HG03066 (cell line): ENCODE results near the gene YAP1.
"Not testable (repeated sequence)": the region's sequence is repeated elsewhere in the genome, so short reads cannot be mapped to it uniquely, and the experiment has no call there.

Source experiments
- ATAC-seq: cut with Tn5 transposase; IDR thresholded peaks from one replicate; pipeline ENCODE4 v1.9.1; 2021; ENCODE audit warnings: low read depth; ENCODE audit not compliant: unreplicated experiment

YAP1 gene

DNA sequence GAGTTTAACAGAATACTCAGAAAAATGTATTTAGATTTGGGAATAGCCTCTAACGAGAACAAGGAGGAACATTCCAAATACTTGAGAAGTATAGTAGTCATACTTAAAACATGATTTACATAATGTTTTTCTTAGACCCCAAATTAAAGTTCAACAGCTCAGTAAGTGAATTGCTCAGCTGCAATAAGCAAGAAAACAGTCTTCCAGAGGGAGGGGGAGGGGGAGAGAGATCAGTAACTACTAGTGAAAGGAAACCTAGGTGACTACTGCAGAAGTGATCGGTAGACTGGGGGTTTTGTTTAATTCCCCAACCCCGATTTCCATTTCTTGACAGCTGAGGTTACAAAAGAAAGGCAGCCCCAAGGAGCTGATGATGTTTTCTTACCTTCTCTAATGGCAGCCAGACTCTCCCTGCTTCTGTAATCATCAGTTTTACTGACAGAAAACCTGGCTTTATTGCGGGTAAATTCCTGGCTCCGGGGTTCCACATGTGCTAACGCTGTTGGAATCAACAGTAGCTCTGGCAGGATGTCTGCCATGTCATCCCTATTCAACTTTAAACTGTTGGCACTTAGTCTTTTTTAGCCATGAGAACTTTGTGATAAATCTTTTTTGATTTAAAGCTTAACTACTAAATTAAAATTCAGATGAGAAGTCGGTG, 124.7 kb downstream of the YAP1 start:
- no peak for ATAC-seq

DNA sequence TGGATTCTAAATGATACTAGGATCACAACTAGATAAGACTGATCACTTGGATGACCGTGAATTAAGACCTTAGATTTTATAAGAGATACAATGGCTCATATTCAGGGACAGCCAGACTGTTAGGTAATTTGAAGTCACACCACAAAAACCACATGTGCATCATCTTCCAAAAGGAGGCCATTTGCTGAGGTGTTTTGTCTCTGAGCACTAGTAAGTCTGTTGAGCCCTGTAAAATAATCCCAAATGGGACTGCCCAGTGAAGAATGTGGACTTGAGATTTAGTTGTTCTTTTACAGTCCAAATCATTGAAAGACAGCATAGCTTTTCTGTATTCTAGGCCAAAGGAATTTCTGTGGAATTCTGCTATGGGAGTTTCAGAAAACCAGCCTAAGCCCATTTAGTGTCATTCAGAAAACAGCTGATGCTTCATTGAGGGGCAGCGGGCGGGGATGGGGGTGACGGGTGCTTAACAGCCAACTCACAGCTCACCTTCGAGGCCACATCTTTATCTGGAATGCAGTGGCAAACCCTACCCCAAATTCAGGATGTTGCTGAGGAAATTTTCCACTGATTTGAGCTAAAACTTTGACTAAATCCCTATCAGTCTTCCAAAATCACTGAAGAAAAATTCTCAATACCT, 127.0 kb downstream of the YAP1 start:
- no peak for ATAC-seq

- ATAC-seq: no peak
Observed at GRCh38 chr11:102238391-102238821, 128.2 kb downstream of the YAP1 start.

GRCh38 chr11:102239448-102239847, 129.2 kb downstream of the YAP1 start:
- ATAC-seq: no peak

DNA sequence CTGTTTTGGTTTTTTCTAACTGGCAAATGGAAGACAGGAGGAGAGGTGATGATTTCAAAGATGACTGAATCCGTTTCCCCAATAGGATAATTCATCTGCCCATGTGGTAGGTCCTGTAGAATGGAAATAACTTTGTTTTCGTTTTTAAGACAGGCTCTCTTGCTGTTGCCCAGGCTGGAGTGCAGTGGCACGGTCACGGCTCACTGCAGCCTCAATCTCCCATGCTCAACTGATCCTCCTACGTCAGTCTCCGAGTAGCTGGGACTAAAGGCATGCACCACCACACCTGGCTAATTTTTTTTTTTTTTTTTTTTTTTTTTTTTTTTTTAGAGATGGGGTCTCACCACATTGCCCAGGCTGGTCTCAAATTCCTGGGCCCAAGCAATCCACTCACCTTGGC, 129.7 kb downstream of the YAP1 start:
- ATAC-seq: no peak

DNA sequence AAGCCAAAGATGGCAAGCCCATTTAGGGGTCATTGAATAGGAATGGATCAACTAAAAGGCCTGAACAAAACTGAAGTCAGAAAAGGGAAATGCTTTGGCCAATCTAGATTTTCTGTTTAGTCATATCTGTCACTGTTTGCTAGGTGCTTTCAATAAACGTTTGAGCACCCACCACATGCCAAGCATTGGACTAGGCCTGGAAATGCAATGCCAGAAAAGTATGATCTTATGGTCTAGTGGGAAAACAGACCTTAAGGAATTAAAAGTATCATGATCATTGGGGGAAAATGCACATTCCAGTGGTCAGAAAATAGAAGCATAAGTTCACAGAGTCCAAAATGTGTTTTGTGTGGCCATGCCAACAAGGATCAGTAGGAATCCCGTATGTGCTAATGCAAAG, 130.3 kb downstream of the YAP1 start:
- ATAC-seq: no peak

DNA sequence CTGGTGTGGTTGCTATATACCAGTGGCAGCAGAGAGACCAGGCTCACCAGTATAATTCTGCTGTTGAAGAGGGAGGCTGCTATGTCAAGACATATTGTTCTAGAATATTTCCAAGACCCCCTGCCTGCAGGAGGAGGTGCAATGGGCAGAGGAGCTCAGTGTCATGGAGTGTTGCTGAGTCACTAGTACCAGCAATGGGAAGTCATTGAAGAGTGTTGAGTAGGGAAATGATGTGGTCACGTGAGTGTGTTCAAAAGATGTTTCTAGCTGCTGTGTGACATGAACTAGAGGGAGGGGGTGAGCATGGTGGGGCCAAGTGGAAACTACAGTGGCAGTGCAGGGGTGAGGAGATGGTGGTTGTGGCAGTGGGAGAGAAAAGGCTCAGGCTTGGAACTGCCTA, 130.8 kb downstream of the YAP1 start:
- no peak for ATAC-seq

DNA sequence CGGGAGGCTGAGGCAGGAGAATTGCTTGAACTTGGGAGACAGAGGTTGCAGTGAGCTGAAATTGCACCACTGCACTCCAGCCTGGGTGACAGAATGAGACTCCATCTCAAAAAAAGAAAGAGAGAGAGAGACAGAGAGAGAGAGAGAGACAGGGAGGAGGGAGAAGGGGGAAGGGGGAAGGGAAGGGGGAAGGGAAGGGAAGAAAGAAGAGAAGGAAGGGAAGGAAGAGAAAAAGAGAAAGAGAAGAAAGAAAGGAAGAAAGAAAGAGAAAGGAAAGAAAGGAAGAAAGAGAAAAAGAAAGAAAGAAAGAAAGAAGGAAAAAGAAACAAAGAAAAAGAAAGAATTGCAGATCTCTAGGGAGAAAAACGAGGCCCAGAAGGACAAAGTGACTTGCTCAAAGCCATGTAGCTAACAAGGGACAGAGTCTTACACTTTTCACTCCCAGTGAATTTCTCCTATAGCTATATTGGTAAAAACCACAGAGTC, 133.2 kb downstream of the YAP1 start:
- ATAC-seq: no peak

DNA sequence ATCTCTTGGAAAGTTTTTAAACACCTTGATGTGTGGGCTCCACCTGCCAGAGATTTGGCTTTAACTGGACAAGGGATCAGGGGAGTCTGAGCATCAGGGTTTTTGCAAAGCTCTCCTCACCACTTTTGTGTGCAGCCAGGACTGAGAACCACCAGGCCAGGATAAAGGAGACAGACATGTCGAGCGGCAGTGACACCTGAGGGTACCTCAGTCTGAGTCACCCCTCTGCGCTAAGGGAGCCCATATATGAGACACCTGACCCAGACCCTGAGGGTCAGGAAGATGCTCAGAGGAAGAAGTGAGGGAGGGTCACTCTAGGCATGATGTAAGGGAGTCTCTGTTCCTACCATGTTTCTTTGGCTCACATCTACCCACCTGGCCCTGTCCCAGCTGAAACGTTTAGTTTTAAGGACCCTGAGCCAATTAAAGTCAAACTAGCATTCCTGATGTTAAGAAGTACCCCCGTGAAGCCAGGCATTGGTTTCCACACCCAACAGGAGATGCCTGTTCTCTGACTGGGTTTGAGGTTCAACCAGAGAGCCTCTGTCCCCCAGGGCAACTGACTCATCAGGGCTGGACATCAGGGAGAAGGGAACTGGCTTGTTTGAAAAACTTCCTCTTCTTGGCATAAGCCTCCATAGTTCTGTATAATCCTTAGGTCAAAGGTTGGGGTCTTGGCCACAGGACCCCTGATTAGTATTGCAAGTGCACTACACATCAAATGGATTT, 134.6 kb downstream of the YAP1 start:
- no peak for ATAC-seq

DNA sequence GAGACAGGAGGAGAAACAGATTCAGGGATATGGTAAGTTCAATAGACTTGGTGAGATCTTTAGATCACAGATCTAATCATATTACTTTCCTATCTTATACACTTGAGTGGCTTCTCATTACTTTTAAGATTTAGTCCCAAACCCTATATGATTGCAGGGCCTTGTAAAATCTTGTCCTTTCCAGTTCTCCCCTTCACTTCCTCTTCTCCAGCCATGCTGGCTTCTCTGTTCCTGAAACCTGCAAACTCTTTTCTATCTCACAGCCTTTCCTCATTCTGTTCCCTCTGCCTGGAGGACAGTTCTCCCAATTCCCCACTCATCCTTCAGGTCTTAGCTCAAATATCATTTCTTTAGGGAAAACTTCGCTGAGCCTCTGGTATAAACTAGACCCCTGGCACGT, 141.2 kb downstream of the YAP1 start:
- ATAC-seq: no peak

DNA sequence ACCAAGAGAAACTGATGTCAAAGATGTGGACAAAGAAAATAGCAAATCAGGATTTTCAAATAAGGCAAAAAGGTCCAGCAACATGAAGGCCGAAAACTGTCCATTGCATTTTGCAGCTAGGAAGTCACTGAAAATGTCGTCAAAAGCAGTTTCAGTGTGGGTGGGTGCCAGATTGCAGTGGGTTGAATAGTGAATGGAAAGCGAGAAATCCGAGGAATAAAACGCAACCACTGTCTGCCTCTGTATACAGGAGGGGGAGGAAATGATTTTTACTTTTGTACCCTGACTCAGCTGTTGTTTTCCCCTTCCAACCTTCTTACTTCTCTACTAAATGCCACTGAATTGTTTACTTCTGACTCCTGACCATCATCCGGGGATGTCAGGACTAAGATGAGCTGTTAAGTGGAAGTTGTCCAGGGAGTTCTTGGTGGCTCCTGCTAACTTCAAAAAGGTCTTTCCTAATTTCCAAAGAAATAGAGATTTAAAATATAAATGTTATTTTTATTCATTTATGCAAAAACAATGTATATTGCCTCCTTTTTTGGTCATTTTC, 142.2 kb downstream of the YAP1 start:
- no peak for ATAC-seq

GRCh38 chr11:102253020-102253715, 142.9 kb downstream of the YAP1 start:
- no peak for ATAC-seq

GRCh38 chr11:102254047-102254446, 143.8 kb downstream of the YAP1 start:
- no peak for ATAC-seq

DNA sequence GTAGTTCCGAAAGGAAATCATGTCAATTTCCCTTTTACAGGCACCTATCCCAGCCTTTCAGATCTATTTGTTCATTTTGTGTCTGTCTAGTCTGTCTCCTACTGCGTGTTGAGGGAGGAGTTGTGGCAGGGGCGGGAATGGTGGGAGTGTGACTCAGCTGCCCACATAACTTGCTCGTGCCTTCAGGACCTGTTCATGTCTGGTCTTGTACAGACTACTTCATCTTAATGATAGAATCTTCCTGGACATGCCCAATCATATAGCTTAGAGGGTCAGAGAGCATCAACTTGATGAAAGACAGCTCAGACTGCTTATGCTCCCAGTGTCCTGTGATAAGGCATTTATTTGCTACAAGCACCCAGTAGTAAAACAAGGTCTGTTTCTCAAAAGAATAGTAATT, 146.0 kb downstream of the YAP1 start:
- ATAC-seq: no peak

GRCh38 chr11:102260241-102260640, 150.0 kb downstream of the YAP1 start:
- no peak for ATAC-seq

GRCh38 chr11:102263379-102264003, 153.2 kb downstream of the YAP1 start:
- no peak for ATAC-seq

DNA sequence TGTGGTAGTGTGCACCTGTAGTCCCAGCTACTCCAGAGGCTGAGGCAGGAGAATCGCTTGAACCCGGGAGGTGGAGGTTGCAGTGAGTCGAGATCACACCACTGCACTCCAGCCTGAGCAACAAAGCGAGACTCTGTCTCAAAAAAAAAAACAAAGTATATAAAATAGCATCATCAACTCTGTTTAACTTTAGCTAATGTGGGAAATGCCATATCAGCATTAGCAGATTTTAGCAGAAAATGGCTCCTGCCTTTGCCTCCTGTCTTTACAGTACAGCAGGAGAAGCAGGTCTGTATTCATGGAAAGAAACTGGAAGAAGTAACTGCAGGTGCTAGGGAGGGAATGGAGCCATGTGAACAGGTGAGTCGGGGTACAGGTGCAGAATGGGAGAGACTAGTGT, 154.5 kb downstream of the YAP1 start:
- not testable (repeated sequence) for ATAC-seq

- ATAC-seq: no peak
Observed at GRCh38 chr11:102266099-102266498, 155.9 kb downstream of the YAP1 start.

- no peak for ATAC-seq
Observed at GRCh38 chr11:102267609-102268008, 157.4 kb downstream of the YAP1 start.
